GM19324 (cell line): Measurements from ENCODE around the gene LIN28A.
"Not testable (repeated sequence)": the region's sequence is repeated elsewhere in the genome, so short reads cannot be mapped to it uniquely, and the experiment has no call there.

ENCODE experiments used
- ATAC-seq: cut with Tn5 transposase; IDR thresholded peaks from one replicate; pipeline ENCODE4 v1.9.1; 2021; ENCODE audit warnings: mild to moderate bottlenecking, moderate library complexity; ENCODE audit not compliant: unreplicated experiment, low FRiP score

LIN28A gene

GRCh38 chr1:26385063-26385462 is 25.6 kb upstream of the LIN28A start:
- not testable (repeated sequence) for ATAC-seq

- no peak for ATAC-seq
These were observed 23.2 kb upstream of the LIN28A start for GRCh38 chr1:26387447-26387846.

GRCh38 chr1:26388791-26389445 is 21.7 kb upstream of the LIN28A start:
- ATAC-seq: no peak

- no peak for ATAC-seq
These were observed 20.9 kb upstream of the LIN28A start for GRCh38 chr1:26389604-26390247.

- no peak for ATAC-seq
These were observed 19.2 kb upstream of the LIN28A start for GRCh38 chr1:26391450-26391849.

DNA sequence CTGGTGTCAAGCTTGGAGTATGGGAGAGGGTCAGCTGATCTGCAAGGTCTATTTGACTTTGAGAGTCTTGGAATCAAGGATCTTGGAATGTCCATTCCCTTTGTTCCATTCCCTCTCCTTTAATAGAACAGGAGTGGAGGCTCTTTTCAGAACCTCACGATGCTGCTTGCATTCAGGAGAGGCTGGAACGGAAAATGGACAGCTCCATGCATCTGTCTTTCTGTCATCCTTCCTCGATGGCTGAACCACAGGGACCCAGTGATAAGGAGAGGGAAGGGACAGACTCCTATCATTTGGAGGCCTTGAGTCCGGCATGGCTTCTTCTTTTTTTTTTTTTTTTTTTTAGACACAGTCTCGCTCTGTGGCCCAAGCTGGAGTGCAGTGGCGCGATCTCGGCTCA is 14.9 kb upstream of the LIN28A start:
- ATAC-seq: no peak

- ATAC-seq: no peak
These were observed 11.6 kb upstream of the LIN28A start for GRCh38 chr1:26399034-26399433.

- no peak for ATAC-seq
These were observed 8.7 kb upstream of the LIN28A start for GRCh38 chr1:26401891-26402290.

DNA sequence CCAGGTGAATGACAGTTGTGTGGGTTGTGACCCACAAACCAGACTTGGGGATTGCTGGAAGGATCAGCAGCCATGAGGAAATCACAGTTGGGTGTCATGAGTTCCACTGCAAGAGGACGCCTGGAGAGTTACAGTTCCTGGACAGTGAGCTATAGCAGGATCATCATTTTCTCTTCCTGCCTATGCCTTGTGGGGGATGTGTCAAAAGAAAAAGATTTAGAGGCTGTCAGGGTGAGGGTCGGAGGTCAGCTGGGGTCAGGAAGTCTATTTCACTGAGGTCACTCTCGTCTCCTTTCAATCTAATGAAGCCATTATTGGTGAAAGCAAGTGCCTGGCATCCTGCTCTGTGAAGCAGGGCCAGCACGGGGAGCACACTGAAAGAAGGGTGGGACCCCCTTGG is 7.0 kb upstream of the LIN28A start:
- ATAC-seq: no peak

GRCh38 chr1:26404641-26405040 is 6.0 kb upstream of the LIN28A start:
- no peak for ATAC-seq

DNA sequence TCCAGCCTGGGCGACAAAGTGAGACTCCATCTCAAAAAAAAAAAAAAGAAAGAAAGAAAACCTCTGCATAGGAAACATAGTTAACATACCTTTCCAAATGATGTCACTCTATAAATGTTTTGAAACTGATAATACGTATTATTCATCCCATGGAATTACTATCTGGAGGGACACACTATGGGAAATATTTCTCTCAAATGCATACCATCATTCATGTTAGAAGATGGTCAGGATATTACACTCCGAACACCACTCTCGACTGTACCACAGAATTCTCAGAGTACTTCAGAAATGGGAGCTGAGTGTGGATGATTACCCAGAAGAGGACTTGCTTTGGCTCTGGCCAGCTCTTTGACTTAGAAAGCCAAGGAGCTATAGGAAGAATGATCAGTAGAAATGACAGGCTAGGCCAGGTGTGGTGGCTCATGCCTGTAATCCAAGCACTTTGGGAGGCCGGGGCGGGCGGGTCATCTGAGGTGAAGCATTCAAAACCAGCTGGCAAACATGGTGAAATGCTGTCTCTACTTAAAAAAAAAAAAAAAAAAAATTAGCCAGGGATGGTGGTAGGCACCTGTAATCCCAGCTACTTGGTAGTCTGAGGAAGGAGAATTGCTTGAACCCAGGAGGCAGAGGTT is 5.2 kb upstream of the LIN28A start:
- ATAC-seq: no peak

DNA sequence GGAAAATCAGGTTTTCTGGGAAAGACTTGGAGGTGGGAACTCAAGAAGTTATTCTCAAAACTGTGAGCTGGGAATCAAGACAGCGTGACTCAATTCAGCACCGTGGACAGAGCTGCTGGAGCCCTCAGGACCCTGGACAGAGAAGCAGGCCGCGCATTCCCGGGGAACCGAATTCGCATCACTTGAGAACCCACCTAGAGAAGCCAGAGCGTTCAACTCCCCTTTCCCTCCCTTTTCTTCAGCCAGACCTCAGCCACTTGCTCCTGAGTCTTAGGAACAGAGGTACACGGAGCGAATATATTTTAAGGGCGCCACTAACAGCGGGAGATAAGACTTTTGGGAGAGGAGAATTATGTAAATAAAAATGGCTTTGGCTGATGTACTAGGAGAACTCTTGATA is 2.0 kb upstream of the LIN28A start:
- ATAC-seq: no peak

DNA sequence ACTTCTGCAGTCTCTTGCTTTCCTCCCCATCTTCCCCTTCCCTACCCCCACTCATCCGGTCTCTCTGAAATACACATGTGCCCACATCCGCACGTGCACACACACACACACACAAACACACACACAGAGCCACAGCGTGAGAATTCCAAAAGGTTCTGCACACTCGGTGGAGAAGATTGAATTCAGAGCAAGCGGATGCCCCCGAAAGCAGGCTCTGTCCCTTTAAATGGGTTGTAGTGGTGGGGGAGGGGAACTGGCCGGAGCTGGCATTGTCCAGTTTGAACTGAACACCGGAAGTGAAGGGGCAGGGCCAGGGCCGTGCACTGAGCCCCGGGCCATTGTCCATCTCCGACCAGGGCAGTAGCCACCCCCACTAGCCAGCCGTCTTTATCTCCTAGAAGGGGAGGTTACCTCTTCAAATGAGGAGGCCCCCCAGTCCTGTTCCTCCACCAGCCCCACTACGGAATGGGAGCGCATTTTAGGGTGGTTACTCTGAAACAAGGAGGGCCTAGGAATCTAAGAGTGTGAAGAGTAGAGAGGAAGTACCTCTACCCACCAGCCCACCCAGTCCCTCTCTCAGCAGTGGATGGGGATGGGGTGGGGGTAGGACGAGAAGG is 1.3 kb upstream of the LIN28A start:
- no peak for ATAC-seq

DNA sequence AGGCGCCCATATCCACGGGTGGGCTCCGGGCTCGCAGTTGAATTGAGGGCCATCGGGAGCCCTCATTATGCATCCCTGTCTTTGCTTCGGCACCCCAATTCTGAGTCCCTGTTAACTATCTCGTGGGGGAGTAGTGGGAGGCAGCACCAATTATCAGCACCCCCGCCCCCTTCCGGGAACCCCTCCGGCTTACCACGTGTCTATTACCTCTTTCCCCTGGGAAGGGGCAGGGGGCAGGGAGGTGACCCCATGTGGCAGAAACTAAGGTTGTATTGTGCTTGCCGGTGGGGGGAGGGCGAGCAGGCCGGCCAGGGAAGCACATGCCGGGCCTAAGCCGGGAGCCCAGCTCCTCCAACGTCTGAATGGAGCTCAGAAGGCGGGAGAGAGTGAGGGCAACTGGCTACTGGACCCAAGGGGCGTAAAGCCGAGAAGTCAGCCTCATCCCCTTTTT is 1.0 kb downstream of the LIN28A start:
- no peak for ATAC-seq

GRCh38 chr1:26412180-26412840 is 1.7 kb downstream of the LIN28A start:
- no peak for ATAC-seq

- no peak for ATAC-seq
These were observed 2.4 kb downstream of the LIN28A start for GRCh38 chr1:26413031-26413430.

DNA sequence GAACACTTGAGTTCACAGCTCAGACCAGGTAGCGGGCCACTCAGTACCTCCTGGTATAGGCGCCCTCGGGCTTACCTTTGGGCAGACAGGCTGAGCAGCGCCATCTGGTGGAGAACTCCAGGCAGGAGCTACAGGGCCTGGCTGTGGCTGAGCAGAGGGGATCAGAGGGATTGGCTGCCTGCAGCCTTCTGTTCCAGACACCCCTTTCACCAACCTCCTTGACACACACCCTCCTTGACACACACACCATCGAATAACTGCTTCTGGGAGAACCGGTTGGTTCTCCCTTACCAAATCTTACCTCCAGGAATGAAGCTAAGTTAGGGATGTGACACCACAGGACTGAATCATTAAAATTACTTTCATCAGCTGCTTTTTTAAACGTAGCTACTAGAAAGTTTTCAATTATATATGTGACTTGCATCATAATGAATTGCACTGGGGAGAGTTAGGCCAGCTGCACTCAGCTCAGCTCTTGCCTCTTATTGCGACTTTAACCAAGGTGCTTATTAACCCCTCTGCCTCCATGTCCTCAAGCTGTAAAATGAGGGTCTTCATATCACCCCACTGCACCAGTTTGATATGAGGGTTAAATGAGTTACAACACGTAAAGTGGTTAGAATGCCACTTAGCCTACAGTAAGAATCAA is 6.6 kb downstream of the LIN28A start:
- ATAC-seq: no peak

GRCh38 chr1:26418865-26419349 is 8.3 kb downstream of the LIN28A start:
- no peak for ATAC-seq

DNA sequence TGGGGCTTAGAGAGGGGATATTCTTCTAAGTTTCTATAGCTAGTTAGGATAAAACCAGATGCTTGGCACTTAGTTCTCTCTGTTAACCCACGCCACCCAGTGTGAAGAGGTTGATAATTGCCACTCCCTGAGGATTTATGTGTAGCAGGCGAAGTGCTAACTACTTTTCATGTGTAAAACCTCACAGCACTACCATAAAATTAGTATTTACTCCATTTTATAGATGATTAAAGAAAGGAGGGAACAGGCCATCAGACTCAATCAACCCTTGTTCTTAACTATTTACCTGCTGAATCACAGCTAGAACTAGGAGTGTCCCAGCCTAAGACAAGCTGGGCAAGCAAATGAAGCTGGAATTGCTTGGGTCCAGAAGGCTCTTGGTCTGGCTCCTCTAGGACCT is 8.9 kb downstream of the LIN28A start:
- no peak for ATAC-seq

- ATAC-seq: no peak
These were observed 19.1 kb downstream of the LIN28A start for GRCh38 chr1:26429721-26430120.
